KOPT-K1 (cell line): ENCODE measurements around the gene ASCC1.

ENCODE experiments used
- H3K27ac ChIP-seq: fragments of 200-600 bp; sonication (generic); 2 replicates; pipeline ENCODE4 v1.5.1; 2016; ENCODE audit warnings: antibody characterized with exemption, mild to moderate bottlenecking, low read depth, low read length; ENCODE audit not compliant: poor library complexity, severe bottlenecking
- H3K36me3 ChIP-seq: fragments of 200-600 bp; sonication (generic); 2 replicates; pipeline ENCODE4 v1.5.1; 2017; ENCODE audit warnings: antibody characterized with exemption, mild to moderate bottlenecking, low read length, moderate library complexity; ENCODE audit not compliant: insufficient read depth
- H3K9me3 ChIP-seq: fragments of 200-600 bp; sonication (generic); 2 replicates; pipeline ENCODE4 v1.5.1; 2017; ENCODE audit warnings: antibody characterized with exemption, low read length, mild to moderate bottlenecking; ENCODE audit not compliant: insufficient read depth, poor library complexity, severe bottlenecking

The ASCC1 gene

DNA sequence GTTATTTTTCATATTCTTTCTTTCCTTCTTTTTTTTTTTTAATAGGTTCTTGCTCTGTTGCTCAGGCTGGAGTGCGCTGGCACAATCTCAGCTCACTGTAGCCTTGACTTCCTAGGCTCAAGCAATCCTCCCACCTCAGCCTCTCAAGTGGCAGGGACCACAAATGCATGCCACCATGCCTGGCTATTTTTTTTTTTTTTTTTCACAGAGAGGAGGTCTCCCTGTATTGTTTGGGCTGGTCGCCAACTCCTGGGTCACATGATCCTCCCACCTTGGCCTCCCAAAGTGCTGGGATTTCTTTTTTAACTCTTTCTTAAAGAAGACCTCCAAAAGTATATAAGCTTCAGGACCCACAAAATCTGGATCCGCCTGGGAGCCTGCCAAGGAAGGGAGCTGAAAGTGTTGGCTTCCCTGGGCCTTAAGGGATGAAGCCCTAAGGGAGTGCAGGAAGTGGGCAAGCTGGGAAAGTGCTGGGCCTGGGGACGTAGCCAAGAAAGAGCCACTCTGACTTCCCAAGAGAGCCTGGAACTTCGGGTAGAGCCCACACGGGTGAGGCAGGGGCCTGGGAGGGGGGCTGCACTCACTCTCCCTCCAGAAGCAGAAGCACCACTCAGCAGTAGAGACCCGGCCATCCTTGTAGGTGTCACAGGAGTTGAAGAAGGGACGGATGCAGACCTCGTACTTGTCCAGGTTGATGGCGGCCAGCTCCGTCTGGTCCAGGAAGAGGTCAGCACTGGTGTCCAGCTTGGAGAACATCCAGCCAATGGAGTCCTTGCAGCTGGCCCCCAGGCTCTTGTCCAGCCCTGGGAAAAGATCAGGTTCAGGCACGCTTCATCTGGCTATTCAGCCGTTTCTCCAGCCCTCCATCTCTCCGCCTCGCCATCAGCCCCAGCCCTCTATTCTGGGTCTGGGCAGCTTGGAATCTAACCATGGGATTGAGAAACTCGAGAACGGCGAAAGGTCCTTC is 149.5 kb downstream of the ASCC1 start:
- H3K9me3 ChIP-seq, result no peaks in the 10 kb centered on the region
- no peak overlapping the region for H3K27ac ChIP-seq
- no peaks in the 10 kb centered on the region for H3K36me3 ChIP-seq

DNA sequence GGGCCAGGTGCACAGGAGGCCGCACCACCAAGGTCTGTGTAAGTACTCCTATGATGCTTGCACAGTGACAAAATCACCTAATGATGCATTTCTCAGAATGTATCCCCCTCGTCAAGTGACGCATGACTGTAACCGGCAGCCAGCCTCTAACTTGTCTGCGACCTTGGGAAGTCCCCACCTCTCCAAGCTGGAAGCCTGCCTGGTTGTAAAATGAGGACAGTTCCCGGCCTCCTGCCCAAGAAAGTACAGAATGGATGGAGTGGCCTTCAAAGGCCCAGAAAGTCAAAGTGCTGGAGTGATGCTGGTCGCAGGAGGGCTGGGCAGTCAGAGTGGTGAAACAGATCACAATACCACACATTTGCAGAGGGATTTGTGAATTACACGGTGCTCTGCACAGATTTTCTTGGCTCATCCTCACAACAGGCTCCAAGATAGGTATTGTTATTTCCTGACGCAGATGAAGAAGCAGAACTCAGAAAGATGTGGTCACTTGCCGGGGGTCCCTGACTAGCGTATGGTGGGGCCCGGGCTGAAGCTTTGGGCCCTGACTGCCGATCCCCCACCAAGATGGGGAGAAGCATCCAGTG is 150.5 kb downstream of the ASCC1 start:
- H3K9me3 ChIP-seq, result no peaks in the 10 kb centered on the region
- no peaks in the 10 kb centered on the region for H3K36me3 ChIP-seq
- no peak overlapping the region for H3K27ac ChIP-seq

DNA sequence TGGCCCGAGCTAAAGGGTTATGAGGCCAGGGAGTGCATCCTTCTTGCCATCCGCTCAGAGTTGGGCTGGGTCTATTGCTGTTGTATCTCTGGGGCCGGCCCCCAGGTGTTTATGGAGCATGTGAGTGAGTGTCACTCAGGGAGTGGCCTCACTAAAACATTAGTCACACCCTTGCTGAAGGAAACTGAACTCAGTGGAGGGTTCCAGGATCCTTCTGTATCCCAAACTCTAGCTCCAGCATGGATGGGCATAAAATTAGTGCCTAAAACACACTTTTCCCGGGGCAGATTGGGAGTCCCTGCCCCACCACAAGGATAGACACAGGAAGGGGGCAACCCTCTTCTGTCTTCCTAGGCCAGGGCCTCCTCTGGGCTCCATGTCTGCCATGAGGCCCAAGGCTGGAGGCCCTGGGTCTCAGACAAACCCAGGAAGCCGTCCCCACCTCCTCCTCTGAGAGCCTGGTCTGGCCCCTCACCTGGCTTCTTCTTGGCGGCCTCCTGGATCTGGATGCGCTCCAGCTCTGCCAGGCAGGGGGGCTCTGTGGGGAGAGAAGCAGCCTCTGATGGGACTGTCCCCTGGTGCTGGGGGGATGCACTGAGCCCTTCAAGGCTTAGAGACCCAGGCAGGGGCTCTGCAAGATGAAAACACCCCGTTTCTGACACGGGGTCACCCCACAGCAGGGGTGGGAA is 152.2 kb downstream of the ASCC1 start:
- Histone ChIP-seq H3K9me3 (no peaks in the 10 kb centered on the region), H3K27ac (no peak overlapping the region), H3K36me3 (no peaks in the 10 kb centered on the region)

DNA sequence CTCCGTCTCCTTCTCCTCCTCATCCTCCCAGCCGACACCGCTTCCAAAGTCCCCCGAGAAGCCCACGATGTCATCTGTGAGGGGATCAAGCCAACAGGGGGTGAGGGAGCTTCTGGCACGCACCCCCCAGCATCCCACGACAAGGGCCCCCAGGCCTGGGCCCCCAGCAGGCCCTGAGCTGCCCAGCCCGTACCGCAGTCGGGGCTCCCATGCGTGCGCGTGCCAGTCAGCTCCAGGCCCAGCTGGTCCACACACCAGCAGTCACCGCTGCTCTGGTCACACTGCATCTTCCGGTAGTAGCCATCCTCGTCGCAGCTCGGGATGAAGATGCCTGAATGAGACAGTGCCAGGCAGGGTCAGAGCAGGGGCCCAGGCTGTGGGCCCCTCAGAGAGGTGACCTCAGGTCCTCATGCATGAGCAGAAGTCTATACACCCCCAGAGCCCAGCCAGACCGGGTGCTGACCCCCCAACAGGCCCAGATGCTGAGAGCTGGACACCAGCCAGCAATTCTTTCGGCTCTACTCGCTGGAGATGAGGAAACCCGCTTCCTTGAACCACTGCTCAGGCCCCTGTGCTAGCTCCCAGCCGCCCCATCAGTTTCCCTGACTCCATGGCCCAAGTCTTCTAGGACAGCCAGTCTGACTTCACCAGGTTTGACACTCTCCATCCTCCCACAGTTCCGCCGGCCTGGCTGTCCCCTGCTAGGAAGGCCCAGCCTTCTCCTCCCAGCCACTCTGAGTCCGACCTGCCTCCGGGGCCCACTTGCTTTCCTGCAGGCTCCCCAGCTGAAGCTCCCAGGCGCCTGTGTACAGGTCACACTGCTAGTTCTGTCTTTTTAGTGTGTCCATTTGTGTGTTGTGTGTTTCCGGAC is 153.0 kb downstream of the ASCC1 start:
- Histone ChIP-seq H3K27ac (no peak overlapping the region), H3K36me3 (no peaks in the 10 kb centered on the region), H3K9me3 (no peaks in the 10 kb centered on the region)

- no peaks in the 10 kb centered on the region for H3K36me3 ChIP-seq
- no peaks in the 10 kb centered on the region for H3K9me3 ChIP-seq
- H3K27ac ChIP-seq, result no peak overlapping the region
Observed at GRCh38 chr10:72062382-72062781, 153.7 kb downstream of the ASCC1 start.

DNA sequence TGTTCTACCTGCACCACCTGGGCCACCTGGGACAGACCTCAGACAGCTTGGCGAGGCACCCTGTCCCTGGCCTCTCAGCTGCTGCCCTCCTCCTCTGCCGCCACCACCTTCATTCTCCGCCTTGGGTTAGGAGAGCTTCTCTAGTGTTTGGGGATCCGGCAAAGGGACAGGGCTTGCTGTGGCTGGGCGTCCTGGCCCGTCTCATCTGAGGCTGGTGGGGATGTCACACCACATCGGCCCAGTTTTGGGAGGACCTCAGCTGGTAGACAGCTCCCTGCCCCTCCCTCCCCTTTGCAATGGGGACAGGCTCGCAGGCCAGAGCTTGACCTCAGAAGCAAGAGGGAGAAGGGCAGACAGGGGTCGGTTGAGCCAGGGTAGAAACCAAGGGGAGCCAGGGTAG is 154.1 kb downstream of the ASCC1 start:
- no peaks in the 10 kb centered on the region for H3K9me3 ChIP-seq
- H3K27ac ChIP-seq, result no peak overlapping the region
- no peaks in the 10 kb centered on the region for H3K36me3 ChIP-seq

- no peaks in the 10 kb centered on the region for H3K36me3 ChIP-seq
- H3K27ac ChIP-seq, result no peak overlapping the region
- H3K9me3 ChIP-seq, result no peaks in the 10 kb centered on the region
Observed at GRCh38 chr10:72061491-72061890, 154.6 kb downstream of the ASCC1 start.

DNA sequence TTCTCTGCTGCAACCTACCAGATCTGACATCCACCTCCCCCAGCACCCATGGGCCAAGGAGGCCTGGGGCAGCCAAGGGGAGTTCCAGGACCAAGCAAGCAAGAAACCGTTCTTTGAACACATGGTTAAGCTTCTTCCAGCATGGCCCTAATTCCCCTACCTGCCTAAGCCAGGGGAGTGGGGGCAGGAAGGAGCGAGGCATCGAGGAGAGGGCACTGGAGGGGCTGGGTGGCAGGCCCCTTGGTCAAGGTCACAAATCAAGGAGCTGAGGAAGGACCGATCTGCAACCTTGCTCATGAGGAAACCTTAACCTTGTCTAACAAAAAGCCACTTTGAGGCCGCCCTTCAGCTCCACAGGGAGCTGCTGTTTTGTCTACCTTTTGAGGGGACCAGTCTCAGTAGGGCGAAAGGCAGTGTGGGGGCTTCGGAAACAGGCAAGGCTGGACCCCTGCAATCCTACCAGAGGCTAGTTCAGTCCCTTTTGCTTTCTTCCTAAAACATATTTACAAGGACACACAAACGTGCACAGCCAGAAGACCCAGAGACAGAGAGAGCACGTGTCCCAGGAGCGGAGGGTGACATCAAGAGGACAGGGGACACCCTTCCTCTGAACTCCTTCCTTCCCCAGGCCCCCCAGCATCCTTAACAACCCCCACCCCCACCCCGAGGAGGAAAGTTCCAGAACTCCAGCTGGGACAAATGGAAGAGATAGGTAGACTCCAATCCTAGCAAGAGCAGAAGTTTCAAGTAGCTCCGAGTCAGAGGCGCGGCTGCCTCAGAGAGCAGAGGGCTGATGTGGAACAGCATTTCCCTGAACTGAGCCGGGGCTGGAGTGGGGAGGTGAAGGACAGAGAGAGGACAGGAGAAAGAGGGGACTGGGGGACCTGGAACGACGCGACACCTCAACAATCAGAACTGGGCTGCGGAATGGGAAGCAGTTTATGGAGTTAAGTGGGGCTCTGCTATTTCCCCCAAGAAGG is 155.9 kb downstream of the ASCC1 start:
- H3K36me3 ChIP-seq, result no peaks in the 10 kb centered on the region
- no peak overlapping the region for H3K27ac ChIP-seq
- H3K9me3 ChIP-seq, result no peaks in the 10 kb centered on the region

DNA sequence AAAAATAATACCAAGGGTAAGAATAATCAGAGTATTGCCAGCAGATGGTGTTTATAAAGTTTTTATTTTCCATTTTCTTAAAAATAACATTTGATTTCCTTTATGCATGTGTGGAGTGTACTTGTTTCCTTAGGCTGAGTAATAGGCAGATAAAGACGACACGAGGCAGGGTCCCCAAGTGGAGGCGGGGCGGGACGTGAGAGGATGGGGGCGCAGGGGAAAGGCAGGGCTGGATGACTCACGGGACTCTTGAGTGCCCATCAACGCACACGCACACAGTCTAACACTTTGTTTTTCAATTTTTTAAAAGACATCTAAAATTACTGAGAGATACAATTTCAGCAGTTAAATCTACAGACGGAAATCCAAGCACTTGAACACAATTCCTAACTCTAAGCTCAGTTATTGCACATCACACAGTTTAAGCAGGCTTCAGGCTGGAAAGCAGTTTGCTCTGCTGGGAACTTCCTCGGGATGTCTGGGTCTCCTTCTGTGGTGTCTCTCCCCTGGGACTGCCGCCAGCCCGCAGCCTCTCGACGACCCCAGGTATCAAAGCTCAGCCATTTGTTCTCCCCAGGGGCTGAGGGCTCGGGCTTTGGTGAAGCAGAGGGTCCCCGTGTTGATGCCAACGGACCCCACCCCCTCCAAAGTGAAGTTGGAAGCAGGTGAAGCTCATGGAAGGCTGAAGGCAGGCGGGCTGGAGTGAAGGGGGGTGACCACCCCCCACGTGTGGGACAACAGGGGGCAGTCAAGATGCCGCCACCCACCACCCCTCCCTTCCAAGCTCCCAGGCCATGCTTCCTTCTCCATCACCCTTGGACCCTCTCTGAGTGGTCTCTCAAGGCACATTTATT is 156.9 kb downstream of the ASCC1 start:
- no peaks in the 10 kb centered on the region for H3K36me3 ChIP-seq
- no peak overlapping the region for H3K27ac ChIP-seq
- H3K9me3 ChIP-seq, result no peaks in the 10 kb centered on the region

- H3K36me3 ChIP-seq, result no peaks in the 10 kb centered on the region
- H3K27ac ChIP-seq, result no peak overlapping the region
Observed at GRCh38 chr10:72058347-72058898, 157.7 kb downstream of the ASCC1 start.

DNA sequence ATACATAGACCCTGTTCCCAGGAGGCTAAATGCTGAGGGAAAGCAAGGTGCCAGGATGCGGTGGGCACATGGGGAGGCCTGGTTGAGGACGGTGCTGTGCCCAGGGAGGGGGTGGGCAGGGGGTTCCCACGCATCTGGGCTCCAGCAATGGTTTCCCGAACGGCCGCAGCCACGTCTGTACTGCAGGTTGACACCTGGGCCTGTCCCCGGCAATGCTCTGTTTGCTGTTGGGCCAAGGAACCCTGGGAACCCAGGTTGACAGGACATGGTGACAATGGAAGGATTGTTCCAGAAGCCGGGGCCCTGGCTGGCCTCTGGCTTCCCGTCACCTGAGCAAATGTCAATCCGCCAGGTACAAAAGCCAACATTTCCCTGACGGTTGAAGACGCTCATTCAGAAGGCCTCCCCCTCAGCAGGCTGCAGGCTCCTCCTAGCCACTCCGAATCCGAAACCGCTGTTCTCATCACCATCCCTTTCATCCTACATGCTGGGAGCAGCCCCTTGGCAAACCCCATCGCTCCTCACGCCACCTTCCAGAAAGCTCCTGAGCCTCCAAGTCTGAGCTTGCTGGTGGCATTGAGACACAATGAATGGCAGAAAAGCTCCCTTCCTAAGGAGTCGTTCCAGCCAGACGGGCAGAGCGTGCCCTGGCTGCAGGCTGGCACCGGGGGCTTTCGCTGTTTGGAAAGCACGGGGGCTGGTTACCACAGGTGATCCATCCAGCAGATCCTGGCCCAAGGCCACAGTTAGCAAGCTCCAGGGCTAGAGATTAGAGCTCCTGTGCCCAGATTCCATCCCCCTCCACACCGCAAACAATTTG is 158.9 kb downstream of the ASCC1 start:
- Histone ChIP-seq H3K9me3 (no peaks in the 10 kb centered on the region), H3K27ac (no peak overlapping the region), H3K36me3 (no peaks in the 10 kb centered on the region)

More at GRCh38 chr10:72058347-72058898, 157.7 kb downstream of the ASCC1 start:
- H3K9me3 ChIP-seq, result no peaks in the 10 kb centered on the region

DNA sequence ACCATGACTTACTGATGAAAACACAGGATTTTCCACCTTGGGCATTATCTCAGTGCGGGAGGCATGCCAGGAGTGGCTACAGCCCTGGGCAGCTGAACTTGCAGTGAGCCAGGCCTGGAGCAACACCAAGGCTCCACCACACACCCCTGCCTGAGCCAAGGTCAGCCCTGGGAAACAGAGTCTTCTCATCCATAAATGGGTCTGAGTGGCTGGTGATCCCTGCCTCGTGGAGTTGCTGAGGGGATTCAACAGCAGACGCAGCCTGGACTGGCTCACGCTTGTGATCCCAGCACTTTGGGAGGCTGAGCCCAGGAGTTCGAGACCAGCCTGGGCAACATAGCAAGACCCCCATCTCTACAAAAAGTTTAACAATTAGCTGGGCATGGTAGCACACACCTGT is 160.0 kb downstream of the ASCC1 start:
- no peaks in the 10 kb centered on the region for H3K9me3 ChIP-seq
- no peaks in the 10 kb centered on the region for H3K36me3 ChIP-seq
- no peak overlapping the region for H3K27ac ChIP-seq
